GM12873 (cell line): ENCODE results near the gene ACACB.

ENCODE experiments used
- CTCF ChIP-seq: IDR thresholded peaks from 2 replicates; pipeline ENCODE4 v1.5.1; 2012; ENCODE audit warnings: low read depth, mild to moderate bottlenecking, moderate library complexity, low read length, control low read depth; ENCODE audit not compliant: insufficient read depth; ENCODE audit errors: missing control alignments

ACACB gene

GRCh38 chr12:109098651-109099050, 17.7 kb upstream of the ACACB start:
- TF ChIP-seq CTCF: no peak

GRCh38 chr12:109099431-109100020, 16.9 kb upstream of the ACACB start:
- no peak for TF ChIP-seq CTCF

- TF ChIP-seq CTCF: no peak
Observed at GRCh38 chr12:109100741-109101140, 15.6 kb upstream of the ACACB start.

GRCh38 chr12:109102491-109102890, 13.9 kb upstream of the ACACB start:
- no peak for TF ChIP-seq CTCF

GRCh38 chr12:109105176-109105575, 11.2 kb upstream of the ACACB start:
- TF ChIP-seq CTCF: no peak

- TF ChIP-seq CTCF: no peak
Observed at GRCh38 chr12:109109746-109110350, 6.5 kb upstream of the ACACB start.

- TF ChIP-seq CTCF: no peak
Observed at GRCh38 chr12:109110988-109111495, 5.3 kb upstream of the ACACB start.
